ENCODE results near the gene LMBR1. TPM values are rescaled to one million over a fixed set of nuclear protein-coding genes. Genes with fewer than 3 reads are reported as not detected.

LMBR1 gene
- total and polyA plus RNA-seq, 2 donors (not counting 3 experiments of a cell fraction or from before 2014, with no cell fraction given): 14.0 to 72.9 TPM

DNA sequence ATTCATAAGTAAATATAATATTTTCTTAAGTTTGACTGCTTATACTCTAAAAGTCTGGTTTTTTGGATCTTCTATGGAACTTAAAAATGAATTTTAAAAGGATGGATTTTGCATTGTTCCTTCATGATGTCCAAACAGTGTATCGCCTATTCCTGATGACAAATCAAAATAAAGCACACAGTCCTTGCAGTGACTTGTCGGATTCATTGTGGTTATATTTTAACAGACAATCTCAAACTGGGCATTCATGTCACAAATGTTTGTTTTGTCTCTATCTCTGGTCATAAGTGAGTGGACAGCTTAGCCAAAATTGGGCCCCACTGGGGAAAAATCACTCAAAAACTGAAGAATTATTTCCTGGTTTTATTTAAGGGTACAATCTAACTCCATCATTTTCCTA, 74.8 kb downstream of the LMBR1 start:
- H2AFZ ChIP-seq (ENCODE audit: low read depth, low read length): no peak overlapping the region
- peaks cover 0 to 2% of the 10 kb centered on the region in 2 experiments for H3K36me3 ChIP-seq (ENCODE audit: control insufficient read depth in 2 of 2, extremely low read depth in 1 of 2, insufficient read depth in 2 of 2, low read length in 2 of 2)
- dilution Hi-C loops (cut with MboI; ENCODE audit: extremely low pct_ligation_motif_present, low sequenced_read_pairs): no loop called here
- no peaks in the 10 kb centered on the region for H3K4me1 ChIP-seq (ENCODE audit: control insufficient read depth, extremely low read depth, insufficient read depth, low read length)
- H3K9me3 ChIP-seq (replicated peaks; ENCODE audit: control insufficient read depth, insufficient read depth, low read length): no peaks in the 10 kb centered on the region
- H3K27me3 ChIP-seq (ENCODE audit: control insufficient read depth in 2 of 2, insufficient read depth in 2 of 2, low read length in 2 of 2): no peaks in the 10 kb centered on the region
- H3K9me1 ChIP-seq (replicated peaks; ENCODE audit: control insufficient read depth, extremely low read depth, insufficient read depth, low read length): no peaks in the 10 kb centered on the region
- H3K79me2 ChIP-seq (ENCODE audit: control insufficient read depth, insufficient read depth, low read length): no peaks in the 10 kb centered on the region
- H3K4me3 ChIP-seq (replicated peaks in 1 of 3; ENCODE audit: insufficient read depth in 1 of 3, low read depth in 1 of 3, low read length in 3 of 3): no peak overlapping the region
- no peak overlapping the region for H3K9ac ChIP-seq (replicated peaks; ENCODE audit: extremely low read depth, insufficient read depth, low read length)
- TF ChIP-seq EZH2 (IDR thresholded peaks at IDR 0.05; ENCODE audit: borderline replicate concordance, low read depth, low read length, severe bottlenecking): no peak
- no peak for TF ChIP-seq POLR2AphosphoS5 (IDR thresholded peaks at IDR 0.05; ENCODE audit: insufficient read depth, low read depth, low read length)
- TF ChIP-seq FOS (IDR thresholded peaks at IDR 0.05; ENCODE audit: borderline replicate concordance, insufficient read depth, low read length): no peak
- TF ChIP-seq POLR2A (IDR thresholded peaks at IDR 0.05; ENCODE audit: low read depth, low read length): no peak
- no peak for TF ChIP-seq CTCF (IDR thresholded peaks at IDR 0.05; ENCODE audit: extremely low read depth in 1 of 2, insufficient read depth in 1 of 2, low read depth in 1 of 2, low read length in 2 of 2)
- no peak for TF ChIP-seq JUN (IDR thresholded peaks at IDR 0.05; ENCODE audit: borderline replicate concordance, insufficient read depth, insufficient read length, low read depth)
- TF ChIP-seq MYC (IDR thresholded peaks at IDR 0.05; ENCODE audit: low read depth, low read length): no peak
- no peak for TF ChIP-seq GATA2 (IDR thresholded peaks at IDR 0.05; ENCODE audit: insufficient read depth, insufficient read length, low read depth, low read length)
- no peak for TF ChIP-seq MAX (IDR thresholded peaks at IDR 0.05; ENCODE audit: insufficient read depth, insufficient read length)
- DNase-seq (ENCODE audit: low read depth, low spot score): no peak
- intact Hi-C loops (cut with micrococcal nuclease): loop anchor here (5.0 kb wide), 1 partner anchor 346 kb away; no protein-coding TSS in a partner anchor
- no peak overlapping the region for H3K27ac ChIP-seq (ENCODE audit: insufficient read depth, low read depth, low read length)
- H3K4me2 ChIP-seq (ENCODE audit: insufficient read depth, low read length): no peak overlapping the region
- POLR2A ChIA-PET: no interaction called here
- CTCF ChIA-PET: interaction anchor here (1.1 to 1.4 kb wide), 2 partner anchors 14 to 40 kb away, joined by 3 read pairs; no protein-coding TSS in a partner anchor
- no peak for FAIRE-seq
- BruUV-seq (replicated peaks): no TSS peak
- no peaks in the 10 kb centered on the region for H4K20me1 ChIP-seq (replicated peaks; ENCODE audit: control insufficient read depth, extremely low read depth, insufficient read depth, low read length)

Measured in endothelial cell of umbilical vein (primary cell).